Measurements from ENCODE around the gene ADAM30. TPM values are rescaled to one million over a fixed set of nuclear protein-coding genes. Genes with fewer than 3 reads are reported as not detected.

ADAM30 gene
- total RNA-seq, 1 donor from 2014 or later = not detected

DNA sequence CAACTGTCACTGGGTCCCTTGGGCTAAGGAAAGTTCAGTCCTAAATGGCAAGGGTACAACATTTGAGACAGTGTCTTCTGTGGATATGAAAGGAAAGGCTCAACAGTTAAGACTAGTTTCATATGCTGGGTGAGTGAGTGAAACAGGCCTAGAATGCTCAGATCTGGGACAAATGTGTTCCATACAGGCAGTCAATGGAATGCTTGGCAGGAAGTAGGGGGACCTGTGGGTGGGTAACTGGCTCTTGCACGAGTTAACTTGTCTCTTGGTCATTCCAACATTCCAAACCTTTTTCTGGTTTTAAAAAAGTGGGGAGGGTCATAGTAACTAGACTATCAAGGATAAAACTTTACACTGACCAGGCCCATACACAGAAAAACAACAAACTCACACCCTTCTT is 17.8 kb upstream of the ADAM30 start:
- Mint-ChIP-seq H3K4me1 (ENCODE audit: unreplicated experiment) (peaks cover 4% of the 10 kb centered on the region), H3K27ac (no peak overlapping the region), H3K36me3 (peaks cover 47% of the 10 kb centered on the region), H3K9me3 (no peaks in the 10 kb centered on the region), H3K4me3 (no peak overlapping the region), H3K27me3 (no peaks in the 10 kb centered on the region)
- no peak for DNase-seq (ENCODE audit: extremely low spot score, unreplicated experiment)
- TF ChIP-seq, protein P1, sequence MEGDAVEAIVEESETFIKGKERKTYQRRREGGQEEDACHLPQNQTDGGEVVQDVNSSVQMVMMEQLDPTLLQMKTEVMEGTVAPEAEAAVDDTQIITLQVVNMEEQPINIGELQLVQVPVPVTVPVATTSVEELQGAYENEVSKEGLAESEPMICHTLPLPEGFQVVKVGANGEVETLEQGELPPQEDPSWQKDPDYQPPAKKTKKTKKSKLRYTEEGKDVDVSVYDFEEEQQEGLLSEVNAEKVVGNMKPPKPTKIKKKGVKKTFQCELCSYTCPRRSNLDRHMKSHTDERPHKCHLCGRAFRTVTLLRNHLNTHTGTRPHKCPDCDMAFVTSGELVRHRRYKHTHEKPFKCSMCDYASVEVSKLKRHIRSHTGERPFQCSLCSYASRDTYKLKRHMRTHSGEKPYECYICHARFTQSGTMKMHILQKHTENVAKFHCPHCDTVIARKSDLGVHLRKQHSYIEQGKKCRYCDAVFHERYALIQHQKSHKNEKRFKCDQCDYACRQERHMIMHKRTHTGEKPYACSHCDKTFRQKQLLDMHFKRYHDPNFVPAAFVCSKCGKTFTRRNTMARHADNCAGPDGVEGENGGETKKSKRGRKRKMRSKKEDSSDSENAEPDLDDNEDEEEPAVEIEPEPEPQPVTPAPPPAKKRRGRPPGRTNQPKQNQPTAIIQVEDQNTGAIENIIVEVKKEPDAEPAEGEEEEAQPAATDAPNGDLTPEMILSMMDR (conservative IDR thresholded peaks at IDR 0.05) = no peak

DNA sequence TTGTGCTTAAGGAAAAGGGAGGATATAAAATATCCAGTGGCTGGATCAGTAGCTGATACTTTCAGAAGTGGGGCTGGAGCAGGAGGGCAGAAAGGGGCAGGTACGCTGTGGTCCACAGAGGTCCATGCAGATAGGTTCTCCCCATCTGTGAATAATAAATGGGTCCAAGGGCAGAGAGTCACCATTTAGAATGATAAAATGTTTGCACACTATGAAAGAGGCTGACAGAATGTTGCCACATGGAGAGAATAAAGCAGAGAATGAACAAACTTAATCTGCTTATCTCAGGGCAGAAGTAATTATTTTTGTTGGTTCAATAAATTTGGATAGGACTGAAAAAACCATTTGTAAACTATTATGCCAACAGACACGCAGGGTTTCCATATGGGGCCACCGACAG is 16.6 kb upstream of the ADAM30 start:
- no peaks in the 10 kb centered on the region for H3K27me3 Mint-ChIP-seq
- peaks cover 36% of the 10 kb centered on the region for H3K36me3 Mint-ChIP-seq
- TF ChIP-seq, protein P1 (conservative IDR thresholded peaks at IDR 0.05) = no peak
- no peak overlapping the region for H3K4me3 Mint-ChIP-seq
- H3K4me1 Mint-ChIP-seq (ENCODE audit: unreplicated experiment) = peaks cover 4% of the 10 kb centered on the region
- H3K9me3 Mint-ChIP-seq = no peaks in the 10 kb centered on the region
- H3K27ac Mint-ChIP-seq = no peak overlapping the region
- DNase-seq (ENCODE audit: extremely low spot score, unreplicated experiment) = no peak

DNA sequence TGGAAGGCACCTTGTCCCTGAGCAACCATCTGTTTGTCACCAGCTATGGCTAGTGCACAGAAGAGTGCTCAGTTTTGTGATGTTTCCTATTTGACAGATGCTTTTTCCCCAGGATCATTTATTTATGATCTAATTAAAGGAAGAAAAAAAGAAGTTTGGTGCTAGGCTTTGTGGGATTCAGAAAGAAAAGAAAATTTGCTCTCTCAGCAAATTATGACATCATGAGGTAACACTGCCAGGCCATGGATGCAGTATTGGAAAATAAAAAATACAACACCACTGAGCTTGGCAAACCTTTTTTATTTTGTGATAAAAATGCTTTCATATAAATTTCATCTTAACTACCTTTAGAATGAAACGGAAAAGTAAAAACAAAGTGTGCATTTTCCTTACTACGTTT is 15.5 kb upstream of the ADAM30 start:
- H3K36me3 Mint-ChIP-seq = peaks cover 26% of the 10 kb centered on the region
- no peak for DNase-seq (ENCODE audit: extremely low spot score, unreplicated experiment)
- H3K27ac Mint-ChIP-seq = no peak overlapping the region
- no peak overlapping the region for H3K4me3 Mint-ChIP-seq
- no peaks in the 10 kb centered on the region for H3K9me3 Mint-ChIP-seq
- no peaks in the 10 kb centered on the region for H3K27me3 Mint-ChIP-seq
- TF ChIP-seq, protein P1 (conservative IDR thresholded peaks at IDR 0.05) = no peak
- no peaks in the 10 kb centered on the region for H3K4me1 Mint-ChIP-seq (ENCODE audit: unreplicated experiment)

DNA sequence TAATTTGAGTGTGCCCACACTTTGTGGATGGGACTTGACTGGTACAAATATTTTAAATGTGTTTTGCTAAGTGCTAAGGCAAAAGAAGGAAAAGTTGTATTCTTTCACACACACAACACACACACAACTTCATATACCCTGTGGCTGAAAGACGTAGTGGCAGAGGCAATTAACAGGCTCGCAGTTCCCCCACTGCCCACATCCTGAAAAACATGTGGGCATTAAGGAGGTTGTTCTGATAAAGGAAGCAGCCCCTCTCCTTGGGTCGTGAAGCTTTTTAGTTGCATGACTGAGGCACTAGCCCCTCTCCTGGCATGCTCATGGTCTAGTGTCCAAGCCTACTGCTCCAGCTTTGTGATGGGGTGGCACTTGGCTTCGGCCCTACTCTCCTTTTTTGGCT is 14.3 kb upstream of the ADAM30 start:
- H3K4me3 Mint-ChIP-seq = no peak overlapping the region
- TF ChIP-seq, protein P1 (conservative IDR thresholded peaks at IDR 0.05) = no peak
- no peak overlapping the region for H3K27ac Mint-ChIP-seq
- no peaks in the 10 kb centered on the region for H3K9me3 Mint-ChIP-seq
- H3K36me3 Mint-ChIP-seq = peaks cover 16% of the 10 kb centered on the region
- H3K27me3 Mint-ChIP-seq = no peaks in the 10 kb centered on the region
- H3K4me1 Mint-ChIP-seq (ENCODE audit: unreplicated experiment) = no peaks in the 10 kb centered on the region
- no peak for DNase-seq (ENCODE audit: extremely low spot score, unreplicated experiment)

DNA sequence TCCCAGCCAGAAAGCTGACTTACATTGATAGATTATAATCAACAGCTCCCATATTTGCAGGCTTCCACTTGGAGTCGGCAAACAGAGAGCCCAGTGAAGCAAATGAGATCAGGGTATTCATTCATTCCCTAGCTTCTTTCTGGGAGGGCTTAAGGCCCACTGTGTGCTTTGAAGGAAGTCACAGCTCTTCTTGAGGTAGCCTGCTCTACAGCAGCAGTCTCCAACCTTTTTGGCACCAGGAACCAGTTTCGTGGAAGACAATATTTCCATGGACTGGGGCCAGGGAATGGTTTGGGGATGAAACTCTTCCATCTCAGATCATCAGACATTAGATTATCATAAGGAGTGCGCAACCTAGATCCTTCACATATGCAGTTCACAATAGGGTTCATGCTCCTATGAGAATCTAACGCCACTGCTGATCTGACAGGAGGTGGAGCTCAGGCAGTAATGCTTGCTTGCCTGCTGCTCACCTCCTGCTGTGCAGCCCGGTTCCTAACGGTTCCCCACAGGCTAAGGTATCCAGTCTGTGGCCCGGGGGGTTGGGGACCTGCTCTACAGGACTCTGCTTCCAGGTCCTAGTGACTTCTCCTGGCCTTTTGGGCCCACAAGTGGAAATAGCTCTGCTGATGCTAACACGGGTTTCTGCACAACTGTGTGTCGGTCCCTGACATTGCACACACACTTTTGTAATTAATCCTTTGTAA is 13.7 kb upstream of the ADAM30 start:
- Mint-ChIP-seq H3K27me3 (no peaks in the 10 kb centered on the region), H3K36me3 (peaks cover 10% of the 10 kb centered on the region), H3K27ac (no peak overlapping the region), H3K4me3 (no peak overlapping the region), H3K4me1 (ENCODE audit: unreplicated experiment) (no peaks in the 10 kb centered on the region), H3K9me3 (no peaks in the 10 kb centered on the region)
- DNase-seq (ENCODE audit: extremely low spot score, unreplicated experiment) = no peak
- TF ChIP-seq, protein P1 (conservative IDR thresholded peaks at IDR 0.05) = no peak

Measured in type B pancreatic cell (in vitro differentiated cells).